Right atrium auricular region (tissue), 2 donors: ENCODE data around the gene FBXO31. TPM values are rescaled to one million over a fixed set of nuclear protein-coding genes. Genes with fewer than 3 reads are reported as not detected.
"Not testable (repeated sequence)": the region's sequence is repeated elsewhere in the genome, so short reads cannot be mapped to it uniquely, and the experiment has no call there.

Source experiments
- DNase-seq: peaks from one replicate; pipeline ENCODE4 v3.0.0-alpha.2; 2019; ENCODE audit warnings: low spot score
- H3K27ac ChIP-seq, 2 donors: fragments of 200-600 bp; sonication (generic); 1 replicate in 1 of 2; 2 replicates in 1 of 2; pipeline ENCODE4 v1.5.1; 2016 to 2019
- H3K27me3 ChIP-seq, 2 donors: fragments of 200-600 bp; sonication (generic); one replicate each; pipeline versions ENCODE4 v1.5.1 to v1.6.0; 2017 to 2019
- H3K36me3 ChIP-seq: fragments of 200-600 bp; sonication (generic); one replicate; pipeline ENCODE4 v1.5.1; 2016
- H3K4me1 ChIP-seq, 2 donors: fragments of 200-600 bp; sonication (generic); one replicate each; pipeline versions ENCODE4 v1.5.1 to v1.6.0; 2017 to 2019
- H3K4me3 ChIP-seq, 2 donors: fragments of 200-600 bp; sonication (generic); 1 replicate in 1 of 2; 2 replicates in 1 of 2; pipeline ENCODE4 v1.5.1; 2017 to 2019; ENCODE audit warnings: mild to moderate bottlenecking in 1 of 2, moderate library complexity in 1 of 2
- H3K9me3 ChIP-seq, 2 donors: fragments of 200-600 bp; sonication (generic); one replicate each; pipeline ENCODE4 v1.5.1; 2019
- CTCF ChIP-seq, 2 donors: fragments of 200-600 bp; sonication (generic); IDR thresholded peaks; one replicate each; pipeline ENCODE4 v1.5.1; 2019; ENCODE audit warnings: antibody characterized with exemption in 2 of 2
- total RNA-seq, 2 donors: library from RNA; depleted of rRNA; stranded (reverse); fragments of >200 nt; gene quantifications; one replicate each; pipeline ENCODE4 v1.1.0, GENCODE V29; 2016

The FBXO31 gene
- total RNA-seq, 2 donors from 2014 or later: 39.3 to 53.1 TPM

- no peaks in the 10 kb centered on the region for H3K9me3 ChIP-seq
- peak overlapping the region; percentile 63 to 91 for H3K4me3 ChIP-seq
- H3K4me1 ChIP-seq: peaks cover 0 to 66% of the 10 kb centered on the region in 2 donors
- H3K36me3 ChIP-seq: no peaks in the 10 kb centered on the region
- H3K27me3 ChIP-seq: no peaks in the 10 kb centered on the region
- TF ChIP-seq CTCF (IDR thresholded peaks at IDR 0.05): no peak
- no peak for DNase-seq
- peak overlapping the region; percentile 98 for H3K27ac ChIP-seq
These were observed 742 bp upstream of the FBXO31 start for GRCh38 chr16:87384162-87384874.

GRCh38 chr16:87382023-87382785, 1.4 kb downstream of the FBXO31 start:
- Histone ChIP-seq H3K27ac (peak overlapping the region; percentile 98), H3K9me3 (no peaks in the 10 kb centered on the region), H3K36me3 (no peaks in the 10 kb centered on the region), H3K4me1 (peaks cover 0 to 53% of the 10 kb centered on the region in 2 donors), H3K4me3 (peak overlapping the region; percentile 63 to 91), H3K27me3 (no peaks in the 10 kb centered on the region)
- no peak for DNase-seq
- TF ChIP-seq CTCF (IDR thresholded peaks at IDR 0.05): no peak

- Histone ChIP-seq H3K4me1 (peaks cover 0 to 59% of the 10 kb centered on the region in 2 donors), H3K36me3 (no peaks in the 10 kb centered on the region), H3K4me3 (peak overlapping the region; percentile 63 to 91), H3K9me3 (no peaks in the 10 kb centered on the region), H3K27me3 (no peaks in the 10 kb centered on the region), H3K27ac (peak overlapping the region; percentile 98)
- no peak for TF ChIP-seq CTCF (IDR thresholded peaks at IDR 0.05)
- DNase-seq: no peak
These were observed 2.7 kb downstream of the FBXO31 start for GRCh38 chr16:87380881-87381280.

DNA sequence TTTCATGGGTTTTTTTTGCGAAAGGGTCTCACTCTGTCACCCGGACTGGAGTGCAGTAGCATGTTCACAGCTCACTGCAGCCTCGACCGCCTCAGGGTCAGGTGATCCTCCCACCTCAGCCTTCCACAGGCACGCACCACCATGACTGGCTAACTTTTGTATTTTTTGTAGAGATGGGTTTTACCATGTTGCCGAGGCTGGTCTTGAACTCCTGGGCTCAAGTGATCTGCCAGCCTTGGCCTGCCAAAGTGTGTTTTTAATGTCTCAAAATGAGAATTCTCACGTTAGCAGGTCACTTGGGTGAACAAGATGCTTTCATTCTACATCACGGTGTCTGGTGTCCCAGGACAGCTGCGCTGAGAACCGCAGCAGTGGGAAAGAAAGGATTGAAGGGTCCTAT, 3.2 kb downstream of the FBXO31 start:
- Histone ChIP-seq H3K27me3 (no peaks in the 10 kb centered on the region), H3K4me3 (peak overlapping the region in 1 of 2 donors; percentile 91), H3K27ac (peak overlapping the region; percentile 98), H3K4me1 (peaks cover 0 to 64% of the 10 kb centered on the region in 2 donors), H3K36me3 (no peaks in the 10 kb centered on the region), H3K9me3 (no peaks in the 10 kb centered on the region)
- DNase-seq: no peak
- no peak for TF ChIP-seq CTCF (IDR thresholded peaks at IDR 0.05)

GRCh38 chr16:87379312-87379752, 4.2 kb downstream of the FBXO31 start:
- H3K4me1 ChIP-seq: peaks cover 0 to 66% of the 10 kb centered on the region in 2 donors
- not testable (repeated sequence) for H3K9me3 ChIP-seq, H3K4me3 ChIP-seq, H3K36me3 ChIP-seq, H3K27me3 ChIP-seq, DNase-seq
- peak overlapping the region; percentile 98 for H3K27ac ChIP-seq

DNA sequence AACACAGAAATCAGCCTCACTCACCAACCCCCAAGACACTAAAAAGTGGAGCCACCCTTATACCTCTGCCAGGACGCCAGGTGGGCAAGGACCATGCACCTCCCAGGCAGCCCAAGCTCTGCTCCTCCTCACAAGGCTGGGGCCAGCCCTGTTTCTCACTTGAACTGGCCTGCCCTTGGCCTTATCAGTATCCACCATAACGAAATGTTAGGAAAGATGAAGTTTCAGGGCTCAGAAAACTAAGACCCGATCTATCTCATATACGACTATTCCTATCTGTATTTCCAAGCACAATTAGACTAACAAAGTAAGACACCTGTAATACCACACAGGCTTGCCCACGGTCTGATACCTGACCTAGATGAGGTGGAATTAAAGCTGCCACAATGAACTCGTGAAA, 6.9 kb downstream of the FBXO31 start:
- no peaks in the 10 kb centered on the region for H3K36me3 ChIP-seq
- no peaks in the 10 kb centered on the region for H3K27me3 ChIP-seq
- peak overlapping the region; percentile 82 to 86 for H3K27ac ChIP-seq
- peaks cover 0 to 64% of the 10 kb centered on the region in 2 donors for H3K4me1 ChIP-seq
- H3K9me3 ChIP-seq: no peaks in the 10 kb centered on the region
- H3K4me3 ChIP-seq: no peak overlapping the region
- no peak for DNase-seq
- TF ChIP-seq CTCF (IDR thresholded peaks at IDR 0.05): no peak
